ENCODE measurements around the gene SND1. TPM values are rescaled to one million over a fixed set of nuclear protein-coding genes. Genes with fewer than 3 reads are reported as not detected.
"Not testable (repeated sequence)": the region's sequence is repeated elsewhere in the genome, so short reads cannot be mapped to it uniquely, and the experiment has no call there.

The SND1 gene
- total RNA-seq, 2 donors from 2014 or later = 146 to 155 TPM

DNA sequence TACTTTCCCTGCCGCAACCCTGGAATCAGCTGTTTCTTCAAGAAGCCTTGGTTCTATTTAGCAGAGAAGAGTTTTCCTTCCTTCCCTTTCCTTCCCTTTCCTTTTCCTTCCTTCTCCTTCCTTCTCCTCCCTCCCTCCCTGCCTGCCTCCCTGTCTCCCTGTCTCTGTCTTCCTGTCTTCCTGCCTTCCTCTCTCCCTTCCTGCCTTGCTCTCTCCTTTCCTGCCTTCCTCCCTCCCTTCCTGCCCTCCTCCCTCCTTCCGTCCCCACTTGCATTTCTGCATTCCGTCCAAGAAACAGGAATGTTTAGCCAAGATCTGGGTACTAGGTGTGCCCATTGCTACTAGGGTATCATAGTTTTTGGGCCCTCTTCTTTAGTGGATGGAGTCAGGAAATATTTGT is 21.9 kb downstream of the SND1 start:
- peaks cover 35% of the 10 kb centered on the region for H3K4me1 ChIP-seq
- intact Hi-C loops (cut with DNase I) = no loop called here
- no peak for TF ChIP-seq POLR2A (IDR thresholded peaks at IDR 0.05)
- TF ChIP-seq, protein P1, sequence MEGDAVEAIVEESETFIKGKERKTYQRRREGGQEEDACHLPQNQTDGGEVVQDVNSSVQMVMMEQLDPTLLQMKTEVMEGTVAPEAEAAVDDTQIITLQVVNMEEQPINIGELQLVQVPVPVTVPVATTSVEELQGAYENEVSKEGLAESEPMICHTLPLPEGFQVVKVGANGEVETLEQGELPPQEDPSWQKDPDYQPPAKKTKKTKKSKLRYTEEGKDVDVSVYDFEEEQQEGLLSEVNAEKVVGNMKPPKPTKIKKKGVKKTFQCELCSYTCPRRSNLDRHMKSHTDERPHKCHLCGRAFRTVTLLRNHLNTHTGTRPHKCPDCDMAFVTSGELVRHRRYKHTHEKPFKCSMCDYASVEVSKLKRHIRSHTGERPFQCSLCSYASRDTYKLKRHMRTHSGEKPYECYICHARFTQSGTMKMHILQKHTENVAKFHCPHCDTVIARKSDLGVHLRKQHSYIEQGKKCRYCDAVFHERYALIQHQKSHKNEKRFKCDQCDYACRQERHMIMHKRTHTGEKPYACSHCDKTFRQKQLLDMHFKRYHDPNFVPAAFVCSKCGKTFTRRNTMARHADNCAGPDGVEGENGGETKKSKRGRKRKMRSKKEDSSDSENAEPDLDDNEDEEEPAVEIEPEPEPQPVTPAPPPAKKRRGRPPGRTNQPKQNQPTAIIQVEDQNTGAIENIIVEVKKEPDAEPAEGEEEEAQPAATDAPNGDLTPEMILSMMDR (IDR thresholded peaks at IDR 0.05) = no peak
- DNase-seq = no peak
- H3K27ac ChIP-seq = no peak overlapping the region
- 42 to 51% methylated on average over 3 of the region's 3 CpGs for WGBS, 2 donors
- H3K36me3 ChIP-seq (replicated peaks in 1 of 2; ENCODE audit: insufficient read depth in 1 of 2, low read depth in 2 of 2) = no peaks in the 10 kb centered on the region
- ATAC-seq = no peak
- no peaks in the 10 kb centered on the region for H3K27me3 ChIP-seq
- H3K4me3 ChIP-seq = no peak overlapping the region
- H3K9me3 ChIP-seq = no peaks in the 10 kb centered on the region

GRCh38 chr7:127674361-127674760 is 22.4 kb downstream of the SND1 start:
- H3K4me1 ChIP-seq = peaks cover 35% of the 10 kb centered on the region
- no peak for DNase-seq
- no peak for ATAC-seq
- intact Hi-C loops (cut with DNase I) = no loop called here
- no peaks in the 10 kb centered on the region for H3K9me3 ChIP-seq
- H3K4me3 ChIP-seq = no peak overlapping the region
- no peak for TF ChIP-seq POLR2A (IDR thresholded peaks at IDR 0.05)
- TF ChIP-seq, protein P1 (IDR thresholded peaks at IDR 0.05) = no peak
- H3K36me3 ChIP-seq (replicated peaks in 1 of 2; ENCODE audit: insufficient read depth in 1 of 2, low read depth in 2 of 2) = no peaks in the 10 kb centered on the region
- H3K27me3 ChIP-seq = no peaks in the 10 kb centered on the region
- no peak overlapping the region for H3K27ac ChIP-seq
- 91 to 92% methylated on average over 1 of the region's 1 CpG for WGBS, 2 donors

- DNase-seq; H3K36me3 ChIP-seq (replicated peaks in 1 of 2; ENCODE audit: insufficient read depth in 1 of 2, low read depth in 2 of 2); H3K27me3 ChIP-seq; H3K27ac ChIP-seq; intact Hi-C loops (cut with DNase I); H3K9me3 ChIP-seq; H3K4me3 ChIP-seq; ATAC-seq: not testable (repeated sequence)
- WGBS, 2 donors = 85 to 88% methylated on average over 4 of the region's 4 CpGs
- peaks cover 35% of the 10 kb centered on the region for H3K4me1 ChIP-seq
Measured at GRCh38 chr7:127674923-127675322, 22.9 kb downstream of the SND1 start.

GRCh38 chr7:127675721-127676120 is 23.7 kb downstream of the SND1 start:
- H3K27ac ChIP-seq = no peak overlapping the region
- 80 to 87% methylated on average over 5 of the region's 5 CpGs for WGBS, 2 donors
- peaks cover 35% of the 10 kb centered on the region for H3K4me1 ChIP-seq
- intact Hi-C loops (cut with DNase I) = no loop called here
- H3K9me3 ChIP-seq = no peaks in the 10 kb centered on the region
- H3K27me3 ChIP-seq = no peaks in the 10 kb centered on the region
- no peaks in the 10 kb centered on the region for H3K36me3 ChIP-seq (replicated peaks in 1 of 2; ENCODE audit: insufficient read depth in 1 of 2, low read depth in 2 of 2)
- no peak overlapping the region for H3K4me3 ChIP-seq
- ATAC-seq (no peak), DNase-seq (no peak)
- TF ChIP-seq, protein P1 (IDR thresholded peaks at IDR 0.05) = no peak
- TF ChIP-seq POLR2A (IDR thresholded peaks at IDR 0.05) = no peak

GRCh38 chr7:127677433-127678230 is 25.6 kb downstream of the SND1 start:
- H3K27ac ChIP-seq = no peak overlapping the region
- no peaks in the 10 kb centered on the region for H3K36me3 ChIP-seq (replicated peaks in 1 of 2; ENCODE audit: insufficient read depth in 1 of 2, low read depth in 2 of 2)
- peaks cover 34% of the 10 kb centered on the region for H3K4me1 ChIP-seq
- intact Hi-C loops (cut with DNase I) = no loop called here
- H3K27me3 ChIP-seq = no peaks in the 10 kb centered on the region
- DNase-seq = no peak
- no peaks in the 10 kb centered on the region for H3K9me3 ChIP-seq
- WGBS, 2 donors = 86 to 91% methylated on average over 8 of the region's 8 CpGs
- no peak for TF ChIP-seq POLR2A (IDR thresholded peaks at IDR 0.05)
- TF ChIP-seq, protein P1 (IDR thresholded peaks at IDR 0.05) = no peak
- H3K4me3 ChIP-seq = no peak overlapping the region
- no peak for ATAC-seq

Measured in body of pancreas (tissue), 4 donors.